SKM-1 treated with dmso at 0.1 percent for 144 hours (cell line): Measurements from ENCODE around the gene ATP10A.
A peak's percentile ranks its signal among the peaks of the same experiment; 100 is the strongest.
"Not testable (repeated sequence)": the region's sequence is repeated elsewhere in the genome, so short reads cannot be mapped to it uniquely, and the experiment has no call there.

Experiments
- DNase-seq: peaks from one replicate; lab custom pipeline; 2025; ENCODE audit not compliant: unreplicated experiment; lab: John Stamatoyannopoulos, UW

ATP10A gene

GRCh38 chr15:25667829-25668228, 195.3 kb downstream of the ATP10A start:
- DNase-seq: no peak

GRCh38 chr15:25665913-25666312, 197.2 kb downstream of the ATP10A start:
- no peak for DNase-seq

- DNase-seq: no peak
Observed at GRCh38 chr15:25664761-25665160, 198.4 kb downstream of the ATP10A start.

GRCh38 chr15:25663515-25663914, 199.6 kb downstream of the ATP10A start:
- DNase-seq: no peak

- DNase-seq: no peak
Observed at GRCh38 chr15:25661898-25662297, 201.2 kb downstream of the ATP10A start.

- no peak for DNase-seq
Observed at GRCh38 chr15:25659251-25659650, 203.9 kb downstream of the ATP10A start.

- no peak for DNase-seq
Observed at GRCh38 chr15:25658560-25658959, 204.6 kb downstream of the ATP10A start.

- no peak for DNase-seq
Observed at GRCh38 chr15:25655207-25655948, 207.7 kb downstream of the ATP10A start.

- DNase-seq: no peak
Observed at GRCh38 chr15:25653371-25653770, 209.8 kb downstream of the ATP10A start.

GRCh38 chr15:25652704-25653103, 210.4 kb downstream of the ATP10A start:
- peak; percentile 67 for DNase-seq

- DNase-seq: no peak
Observed at GRCh38 chr15:25649390-25649789, 213.7 kb downstream of the ATP10A start.

- DNase-seq: no peak
Observed at GRCh38 chr15:25643120-25643519, 220.0 kb downstream of the ATP10A start.

GRCh38 chr15:25641762-25642161, 221.4 kb downstream of the ATP10A start:
- DNase-seq: no peak

GRCh38 chr15:25641361-25641760, 221.8 kb downstream of the ATP10A start:
- no peak for DNase-seq

- DNase-seq: not testable (repeated sequence)
Observed at GRCh38 chr15:25640959-25641358, 222.2 kb downstream of the ATP10A start.

- DNase-seq: no peak
Observed at GRCh38 chr15:25640381-25640780, 222.7 kb downstream of the ATP10A start.

GRCh38 chr15:25636486-25636885, 226.6 kb downstream of the ATP10A start:
- DNase-seq: not testable (repeated sequence)

- DNase-seq: no peak
Observed at GRCh38 chr15:25635191-25635590, 227.9 kb downstream of the ATP10A start.

- DNase-seq: no peak
Observed at GRCh38 chr15:25633862-25634261, 229.3 kb downstream of the ATP10A start.

- no peak for DNase-seq
Observed at GRCh38 chr15:25631971-25632370, 231.2 kb downstream of the ATP10A start.
